HepG2 (cell line): Measurements from ENCODE around the gene KCTD21. TPM values are rescaled to one million over a fixed set of nuclear protein-coding genes. Genes with fewer than 3 reads are reported as not detected.

ENCODE experiments used
- ATAC-seq: fragments of 200-7000 bp; cut with Tn5 transposase; 3 replicates; pipeline ENCODE4 v1.9.1; 2020; ENCODE audit warnings: mild to moderate bottlenecking, moderate library complexity
- BruUV-seq: library from RNA; stranded (reverse); fragments of 400-500 nt; replicated peaks from 2 replicates; lab custom pipeline; 2021; lab: Mats Ljungman, UMichigan
- CTCF ChIA-PET: fragments of 300-600 bp; formaldehyde crosslinking; extraction: SDS; loops from one replicate; lab custom pipeline; 2021; ENCODE audit warnings: low total read pairs, inconsistent platforms, low intra/inter-chr PET ratio; lab: Yijun Ruan, JAX
- POLR2A ChIA-PET: fragments of 350-600 bp; sonication (Branson Sonifier 250); formaldehyde crosslinking; loops from one replicate; lab custom pipeline; 2020; ENCODE audit warnings: antibody characterized with exemption, inconsistent platforms; lab: Yijun Ruan, JAX
- DNase-seq: peaks from one replicate; pipeline ENCODE4 v3.0.0-alpha.2; 2015; ENCODE audit warnings: low spot score
- FAIRE-seq: peaks from 3 replicates; lab custom pipeline; 2011; peaks lifted over from hg19 to GRCh38; lab: Jason Lieb, UNC
- H2AFZ ChIP-seq: one replicate; pipeline ENCODE4 v1.6.1; 2011; ENCODE audit warnings: low read length, inconsistent platforms
- H3K27ac ChIP-seq: fragments of 300-600 bp; 3 replicates; pipeline ENCODE4 v1.8.0; 2011; ENCODE audit warnings: mixed run types, mild to moderate bottlenecking, mixed read lengths, low read length, inconsistent platforms; ENCODE audit not compliant: insufficient read depth; ENCODE audit errors: extremely low read length
- H3K27me3 ChIP-seq, 2 experiments: fragments of 200-600 bp in 1 of 2; 2 replicates in 1 of 2; 3 replicates in 1 of 2; pipeline versions ENCODE4 v1.6.0 to v1.8.0; 2011; ENCODE audit warnings: low read length in 2 of 2, mild to moderate bottlenecking in 2 of 2, moderate library complexity in 2 of 2, inconsistent platforms in 1 of 2; ENCODE audit not compliant: insufficient read depth in 2 of 2, control insufficient read depth in 1 of 2
- H3K36me3 ChIP-seq, 2 experiments: fragments of 200-600 bp in 1 of 2; replicated peaks in 1 of 2; 2 replicates in 1 of 2; 3 replicates in 1 of 2; pipeline versions ENCODE4 v1.5.1 to v1.8.0; 2011; ENCODE audit warnings: low read length in 2 of 2, inconsistent platforms in 1 of 2; ENCODE audit not compliant: insufficient read depth in 2 of 2, control insufficient read depth in 1 of 2
- H3K4me1 ChIP-seq: 2 replicates; pipeline ENCODE4 v1.5.1; 2012; ENCODE audit warnings: low read length, inconsistent platforms; ENCODE audit not compliant: insufficient read depth
- H3K4me2 ChIP-seq: 2 replicates; pipeline ENCODE4 v1.6.0; 2011; ENCODE audit warnings: low read depth, low read length, inconsistent platforms
- H3K4me3 ChIP-seq, 3 experiments: fragments of 200-600 bp in 1 of 3; sonication (generic), shearing (Covaris generic) in 1 of 3; replicated peaks in 1 of 3; 2 replicates each; pipeline ENCODE4 v1.5.1; 2011 to 2016; ENCODE audit warnings: low read length in 3 of 3, inconsistent platforms in 2 of 3, low read depth in 2 of 3, mild to moderate bottlenecking in 2 of 3, control low read depth in 1 of 3, mixed read lengths in 1 of 3; ENCODE audit not compliant: insufficient read depth in 1 of 3
- H3K79me2 ChIP-seq: one replicate; pipeline ENCODE4 v1.6.1; 2011; ENCODE audit warnings: low read length, inconsistent platforms; ENCODE audit not compliant: insufficient read depth
- H3K9ac ChIP-seq: 2 replicates; pipeline ENCODE4 v1.6.0; 2011; ENCODE audit warnings: mild to moderate bottlenecking, low read depth, low read length, inconsistent platforms; ENCODE audit not compliant: insufficient read depth
- H3K9me3 ChIP-seq: 2 replicates; pipeline ENCODE4 v1.5.1; 2012; ENCODE audit warnings: mild to moderate bottlenecking, low read length
- H4K20me1 ChIP-seq: 2 replicates; pipeline ENCODE4 v1.6.0; 2011; ENCODE audit warnings: inconsistent platforms, mild to moderate bottlenecking, low read length, moderate library complexity; ENCODE audit not compliant: insufficient read depth
- GTF3A ChIP-seq: sonication (generic); formaldehyde crosslinking; conservative IDR thresholded peaks from 2 replicates; pipeline ENCODE4 v1.4.0; 2020; ENCODE audit warnings: mild to moderate bottlenecking, missing genetic modification reagents
- MIER3 ChIP-seq: IDR thresholded peaks from 2 replicates; pipeline ENCODE4 v1.6.1; 2016; ENCODE audit warnings: missing compliant biosample characterization, borderline replicate concordance
- NFE2L2 ChIP-seq: fragments of 150-350 bp; IDR thresholded peaks from 2 replicates; pipeline ENCODE4 v1.6.1; 2014; ENCODE audit warnings: low read length
- NR2F2 ChIP-seq: IDR thresholded peaks from 2 replicates; pipeline ENCODE4 v1.6.1; 2012; ENCODE audit warnings: low read depth, inconsistent platforms, borderline replicate concordance
- SIN3A ChIP-seq: IDR thresholded peaks from 2 replicates; pipeline ENCODE4 v1.6.1; 2011; ENCODE audit warnings: low read depth, mild to moderate bottlenecking, control low read depth, low read length, borderline replicate concordance
- ZFP36L2 ChIP-seq: sonication (generic); formaldehyde crosslinking; IDR thresholded peaks from 2 replicates; pipeline ENCODE4 v1.4.0; 2020; ENCODE audit warnings: missing genetic modification reagents
- ZNF678 ChIP-seq: sonication (generic); formaldehyde crosslinking; IDR thresholded peaks from 2 replicates; pipeline ENCODE4 v1.4.0; 2020; ENCODE audit warnings: mild to moderate bottlenecking, missing genetic modification reagents
- ZNF776 ChIP-seq: sonication (generic); formaldehyde crosslinking; IDR thresholded peaks from 2 replicates; pipeline ENCODE4 v1.4.0; 2020; ENCODE audit warnings: mild to moderate bottlenecking, missing genetic modification reagents
- ZNF782 ChIP-seq: sonication (generic); formaldehyde crosslinking; IDR thresholded peaks from 2 replicates; pipeline ENCODE4 v1.4.0; 2020; ENCODE audit warnings: missing genetic modification reagents, mild to moderate bottlenecking, borderline replicate concordance
- ZNF841 ChIP-seq: sonication (generic); formaldehyde crosslinking; IDR thresholded peaks from 2 replicates; pipeline ENCODE4 v1.8.1; 2023; ENCODE audit warnings: missing genetic modification reagents, borderline replicate concordance
- WGBS: methylation state at CpG from one replicate; pipeline ENCODE4 v1.1.6; 2017; ENCODE audit warnings: low lambda C conversion rate; 5-methylcytosine and 5-hydroxymethylcytosine counted together
- in situ Hi-C: cut with HindIII; loops from 2 replicates; pipeline ENCODE4 v1.10.0; 2017; ENCODE audit warnings: low pct_unique_long_range_greater_than_20kb; ENCODE audit not compliant: extremely low pct_ligation_motif_present
- intact Hi-C: fragments of 100-400 bp; cut with micrococcal nuclease; formaldehyde crosslinking; loops from one replicate; pipeline ENCODE4 v1.10.0; 2022; ENCODE audit not compliant: unreplicated experiment
- polyA plus RNA-seq, 8 experiments: library from polyadenylated mRNA; depleted of rRNA in 3 of 8; stranded (reverse) in 7 of 8; unstranded in 1 of 8; fragments of >200 nt; fragmentation: Illumina TruSeq in 4 of 8; extraction: Trizol in 4 of 8; gene quantifications; 2 replicates each; pipeline versions ENCODE4 v1.2.1 to v1.2.3, GENCODE V29; 2011 to 2016; ENCODE audit warnings: low read depth in 4 of 8, missing spikeins in 1 of 8, mixed read lengths in 1 of 8; ENCODE audit not compliant: insufficient read depth in 1 of 8
- total RNA-seq, 5 experiments: library from RNA; depleted of rRNA; stranded (reverse); fragments of >200 nt; fragmentation: Illumina TruSeq; extraction: Trizol; gene quantifications; 2 replicates each; pipeline ENCODE4 v1.2.3, GENCODE V29; 2016; ENCODE audit warnings: low read depth in 1 of 5
- TF ChIP-seq, protein P1 (sequence below): sonication (generic); formaldehyde crosslinking; IDR thresholded peaks from 2 replicates; pipeline ENCODE4 v1.8.1; 2023; ENCODE audit warnings: missing genetic modification reagents, mild to moderate bottlenecking, borderline replicate concordance
- TF ChIP-seq, protein P2 (sequence below): sonication (generic); formaldehyde crosslinking; IDR thresholded peaks from 2 replicates; pipeline ENCODE4 v1.5.1; 2020; ENCODE audit warnings: mild to moderate bottlenecking, missing genetic modification reagents
- TF ChIP-seq, protein P3 (sequence below): sonication (generic); formaldehyde crosslinking; IDR thresholded peaks from 2 replicates; pipeline ENCODE4 v1.5.1; 2020; ENCODE audit warnings: mild to moderate bottlenecking, missing genetic modification reagents, borderline replicate concordance
- TF ChIP-seq, protein P4 (sequence below): sonication (generic); formaldehyde crosslinking; IDR thresholded peaks from 2 replicates; pipeline ENCODE4 v1.5.0; 2020; ENCODE audit warnings: missing genetic modification reagents

KCTD21 gene
- total and polyA plus RNA-seq, 2 of the 13 experiments (the other 11 are each of a cell fraction or from before 2014, with no cell fraction given), result 3.1 to 13.5 TPM

DNA sequence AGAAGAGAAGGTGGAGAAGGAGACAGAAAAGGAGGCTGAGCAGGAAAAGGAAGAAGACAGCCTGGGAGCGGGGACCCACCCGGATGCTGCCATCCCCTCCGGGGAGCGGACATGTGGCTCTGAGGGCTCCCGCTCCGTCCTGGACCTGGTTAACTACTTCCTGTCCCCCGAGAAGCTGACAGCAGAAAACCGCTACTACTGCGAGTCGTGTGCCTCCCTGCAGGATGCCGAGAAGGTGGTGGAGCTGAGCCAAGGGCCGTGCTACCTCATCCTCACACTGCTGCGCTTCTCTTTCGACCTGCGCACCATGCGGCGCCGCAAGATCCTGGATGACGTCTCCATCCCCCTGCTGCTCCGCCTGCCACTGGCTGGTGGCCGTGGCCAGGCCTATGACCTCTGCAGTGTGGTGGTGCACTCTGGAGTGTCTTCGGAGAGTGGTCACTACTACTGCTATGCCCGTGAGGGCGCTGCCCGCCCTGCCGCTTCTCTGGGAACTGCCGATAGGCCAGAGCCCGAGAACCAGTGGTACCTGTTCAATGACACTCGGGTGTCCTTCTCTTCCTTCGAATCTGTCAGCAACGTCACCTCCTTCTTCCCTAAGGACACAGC, 21.7 kb upstream of the KCTD21 start:
- no peak overlapping the region for H3K9ac ChIP-seq
- no peaks in the 10 kb centered on the region for H3K9me3 ChIP-seq
- no peak overlapping the region for H3K4me2 ChIP-seq
- no peak overlapping the region for H3K27ac ChIP-seq
- DNase-seq (no peak), FAIRE-seq (no peak), ATAC-seq (no peak)
- no peak overlapping the region for H3K4me3 ChIP-seq
- BruUV-seq, result no TSS peak
- WGBS, result 96% methylated on average over 30 of the region's 31 CpGs
- ChIA-PET POLR2A (no interaction called here), CTCF (no interaction called here)
- no peaks in the 10 kb centered on the region for H3K27me3 ChIP-seq
- no peaks in the 10 kb centered on the region for H3K79me2 ChIP-seq
- intact Hi-C loops (no loop called here), in situ Hi-C loops (no loop called here)
- peaks cover 12 to 35% of the 10 kb centered on the region in 2 experiments; a peak in 3 of 5 replicates for H3K36me3 ChIP-seq
- H4K20me1 ChIP-seq, result no peaks in the 10 kb centered on the region
- H2AFZ ChIP-seq, result no peak overlapping the region
- H3K4me1 ChIP-seq, result peaks cover 21% of the 10 kb centered on the region
- TF ChIP-seq GTF3A (CRISPR knock-in tag) (no peak), ZFP36L2 (no peak), ZNF776 (CRISPR knock-in tag) (no peak), SIN3A (no peak), MIER3 (CRISPR knock-in tag) (no peak), ZNF782 (CRISPR knock-in tag) (no peak), ZNF678 (CRISPR knock-in tag) (no peak), NFE2L2 (no peak), NR2F2 (no peak), ZNF841 (CRISPR knock-in tag) (no peak)
- TF ChIP-seq, protein P1, sequence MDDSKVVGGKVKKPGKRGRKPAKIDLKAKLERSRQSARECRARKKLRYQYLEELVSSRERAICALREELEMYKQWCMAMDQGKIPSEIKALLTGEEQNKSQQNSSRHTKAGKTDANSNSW, result no peak
- TF ChIP-seq, protein P2, sequence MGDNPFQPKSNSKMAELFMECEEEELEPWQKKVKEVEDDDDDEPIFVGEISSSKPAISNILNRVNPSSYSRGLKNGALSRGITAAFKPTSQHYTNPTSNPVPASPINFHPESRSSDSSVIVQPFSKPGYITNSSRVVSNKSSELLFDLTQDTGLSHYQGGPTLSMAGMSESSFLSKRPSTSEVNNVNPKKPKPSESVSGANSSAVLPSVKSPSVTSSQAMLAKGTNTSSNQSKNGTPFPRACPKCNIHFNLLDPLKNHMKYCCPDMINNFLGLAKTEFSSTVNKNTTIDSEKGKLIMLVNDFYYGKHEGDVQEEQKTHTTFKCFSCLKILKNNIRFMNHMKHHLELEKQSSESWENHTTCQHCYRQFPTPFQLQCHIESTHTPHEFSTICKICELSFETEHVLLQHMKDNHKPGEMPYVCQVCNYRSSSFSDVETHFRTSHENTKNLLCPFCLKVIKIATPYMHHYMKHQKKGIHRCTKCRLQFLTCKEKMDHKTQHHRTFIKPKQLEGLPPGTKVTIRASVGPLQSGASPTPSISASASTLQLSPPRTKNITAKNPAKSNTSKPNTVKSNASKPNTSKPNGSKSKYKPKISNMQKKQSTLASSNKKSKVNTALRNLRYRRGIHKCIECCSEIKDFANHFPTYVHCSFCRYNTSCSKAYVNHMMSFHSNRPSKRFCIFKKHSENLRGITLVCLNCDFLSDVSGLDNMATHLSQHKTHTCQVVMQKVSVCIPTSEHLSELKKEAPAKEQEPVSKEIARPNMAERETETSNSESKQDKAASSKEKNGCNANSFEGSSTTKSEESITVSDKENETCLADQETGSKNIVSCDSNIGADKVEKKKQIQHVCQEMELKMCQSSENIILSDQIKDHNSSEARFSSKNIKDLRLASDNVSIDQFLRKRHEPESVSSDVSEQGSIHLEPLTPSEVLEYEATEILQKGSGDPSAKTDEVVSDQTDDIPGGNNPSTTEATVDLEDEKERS, result no peak
- TF ChIP-seq, protein P3, sequence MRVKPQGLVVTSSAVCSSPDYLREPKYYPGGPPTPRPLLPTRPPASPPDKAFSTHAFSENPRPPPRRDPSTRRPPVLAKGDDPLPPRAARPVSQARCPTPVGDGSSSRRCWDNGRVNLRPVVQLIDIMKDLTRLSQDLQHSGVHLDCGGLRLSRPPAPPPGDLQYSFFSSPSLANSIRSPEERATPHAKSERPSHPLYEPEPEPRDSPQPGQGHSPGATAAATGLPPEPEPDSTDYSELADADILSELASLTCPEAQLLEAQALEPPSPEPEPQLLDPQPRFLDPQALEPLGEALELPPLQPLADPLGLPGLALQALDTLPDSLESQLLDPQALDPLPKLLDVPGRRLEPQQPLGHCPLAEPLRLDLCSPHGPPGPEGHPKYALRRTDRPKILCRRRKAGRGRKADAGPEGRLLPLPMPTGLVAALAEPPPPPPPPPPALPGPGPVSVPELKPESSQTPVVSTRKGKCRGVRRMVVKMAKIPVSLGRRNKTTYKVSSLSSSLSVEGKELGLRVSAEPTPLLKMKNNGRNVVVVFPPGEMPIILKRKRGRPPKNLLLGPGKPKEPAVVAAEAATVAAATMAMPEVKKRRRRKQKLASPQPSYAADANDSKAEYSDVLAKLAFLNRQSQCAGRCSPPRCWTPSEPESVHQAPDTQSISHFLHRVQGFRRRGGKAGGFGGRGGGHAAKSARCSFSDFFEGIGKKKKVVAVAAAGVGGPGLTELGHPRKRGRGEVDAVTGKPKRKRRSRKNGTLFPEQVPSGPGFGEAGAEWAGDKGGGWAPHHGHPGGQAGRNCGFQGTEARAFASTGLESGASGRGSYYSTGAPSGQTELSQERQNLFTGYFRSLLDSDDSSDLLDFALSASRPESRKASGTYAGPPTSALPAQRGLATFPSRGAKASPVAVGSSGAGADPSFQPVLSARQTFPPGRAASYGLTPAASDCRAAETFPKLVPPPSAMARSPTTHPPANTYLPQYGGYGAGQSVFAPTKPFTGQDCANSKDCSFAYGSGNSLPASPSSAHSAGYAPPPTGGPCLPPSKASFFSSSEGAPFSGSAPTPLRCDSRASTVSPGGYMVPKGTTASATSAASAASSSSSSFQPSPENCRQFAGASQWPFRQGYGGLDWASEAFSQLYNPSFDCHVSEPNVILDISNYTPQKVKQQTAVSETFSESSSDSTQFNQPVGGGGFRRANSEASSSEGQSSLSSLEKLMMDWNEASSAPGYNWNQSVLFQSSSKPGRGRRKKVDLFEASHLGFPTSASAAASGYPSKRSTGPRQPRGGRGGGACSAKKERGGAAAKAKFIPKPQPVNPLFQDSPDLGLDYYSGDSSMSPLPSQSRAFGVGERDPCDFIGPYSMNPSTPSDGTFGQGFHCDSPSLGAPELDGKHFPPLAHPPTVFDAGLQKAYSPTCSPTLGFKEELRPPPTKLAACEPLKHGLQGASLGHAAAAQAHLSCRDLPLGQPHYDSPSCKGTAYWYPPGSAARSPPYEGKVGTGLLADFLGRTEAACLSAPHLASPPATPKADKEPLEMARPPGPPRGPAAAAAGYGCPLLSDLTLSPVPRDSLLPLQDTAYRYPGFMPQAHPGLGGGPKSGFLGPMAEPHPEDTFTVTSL, result no peak
- TF ChIP-seq, protein P4, sequence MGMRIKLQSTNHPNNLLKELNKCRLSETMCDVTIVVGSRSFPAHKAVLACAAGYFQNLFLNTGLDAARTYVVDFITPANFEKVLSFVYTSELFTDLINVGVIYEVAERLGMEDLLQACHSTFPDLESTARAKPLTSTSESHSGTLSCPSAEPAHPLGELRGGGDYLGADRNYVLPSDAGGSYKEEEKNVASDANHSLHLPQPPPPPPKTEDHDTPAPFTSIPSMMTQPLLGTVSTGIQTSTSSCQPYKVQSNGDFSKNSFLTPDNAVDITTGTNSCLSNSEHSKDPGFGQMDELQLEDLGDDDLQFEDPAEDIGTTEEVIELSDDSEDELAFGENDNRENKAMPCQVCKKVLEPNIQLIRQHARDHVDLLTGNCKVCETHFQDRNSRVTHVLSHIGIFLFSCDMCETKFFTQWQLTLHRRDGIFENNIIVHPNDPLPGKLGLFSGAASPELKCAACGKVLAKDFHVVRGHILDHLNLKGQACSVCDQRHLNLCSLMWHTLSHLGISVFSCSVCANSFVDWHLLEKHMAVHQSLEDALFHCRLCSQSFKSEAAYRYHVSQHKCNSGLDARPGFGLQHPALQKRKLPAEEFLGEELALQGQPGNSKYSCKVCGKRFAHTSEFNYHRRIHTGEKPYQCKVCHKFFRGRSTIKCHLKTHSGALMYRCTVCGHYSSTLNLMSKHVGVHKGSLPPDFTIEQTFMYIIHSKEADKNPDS (CRISPR knock-in tag), result no peak
